ENCODE results near the gene COPS4. TPM values are rescaled to one million over a fixed set of nuclear protein-coding genes. Genes with fewer than 3 reads are reported as not detected.

COPS4 gene
- total RNA-seq, 1 donor from 2014 or later = 92.4 TPM

- H3K27me3 Mint-ChIP-seq (ENCODE audit: insufficient read depth, low read depth) = peaks cover 8% of the 10 kb centered on the region
- no peak for TF ChIP-seq EZH2phosphoT487 (IDR thresholded peaks at IDR 0.05)
- TF ChIP-seq EZH2 (IDR thresholded peaks at IDR 0.05) = no peak
- TF ChIP-seq, protein P1, sequence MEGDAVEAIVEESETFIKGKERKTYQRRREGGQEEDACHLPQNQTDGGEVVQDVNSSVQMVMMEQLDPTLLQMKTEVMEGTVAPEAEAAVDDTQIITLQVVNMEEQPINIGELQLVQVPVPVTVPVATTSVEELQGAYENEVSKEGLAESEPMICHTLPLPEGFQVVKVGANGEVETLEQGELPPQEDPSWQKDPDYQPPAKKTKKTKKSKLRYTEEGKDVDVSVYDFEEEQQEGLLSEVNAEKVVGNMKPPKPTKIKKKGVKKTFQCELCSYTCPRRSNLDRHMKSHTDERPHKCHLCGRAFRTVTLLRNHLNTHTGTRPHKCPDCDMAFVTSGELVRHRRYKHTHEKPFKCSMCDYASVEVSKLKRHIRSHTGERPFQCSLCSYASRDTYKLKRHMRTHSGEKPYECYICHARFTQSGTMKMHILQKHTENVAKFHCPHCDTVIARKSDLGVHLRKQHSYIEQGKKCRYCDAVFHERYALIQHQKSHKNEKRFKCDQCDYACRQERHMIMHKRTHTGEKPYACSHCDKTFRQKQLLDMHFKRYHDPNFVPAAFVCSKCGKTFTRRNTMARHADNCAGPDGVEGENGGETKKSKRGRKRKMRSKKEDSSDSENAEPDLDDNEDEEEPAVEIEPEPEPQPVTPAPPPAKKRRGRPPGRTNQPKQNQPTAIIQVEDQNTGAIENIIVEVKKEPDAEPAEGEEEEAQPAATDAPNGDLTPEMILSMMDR (IDR thresholded peaks at IDR 0.05) = no peak
- Histone ChIP-seq H3K9ac (no peak overlapping the region), H3K9me3 (ENCODE audit: low read depth) (no peaks in the 10 kb centered on the region), H4K20me1 (ENCODE audit: low read depth) (no peaks in the 10 kb centered on the region), H3K4me2 (no peak overlapping the region), H2AFZ (replicated peaks) (no peak overlapping the region), H3K4me3 (no peak overlapping the region), H3K27me3 (peaks cover 8% of the 10 kb centered on the region), H3K36me3 (no peaks in the 10 kb centered on the region), H3F3A (ENCODE audit: low read depth) (no peaks in the 10 kb centered on the region), H3K27ac (no peak overlapping the region), H3K79me2 (ENCODE audit: low read depth) (no peaks in the 10 kb centered on the region), H3K4me1 (no peaks in the 10 kb centered on the region)
- peaks cover 11% of the 10 kb centered on the region for H3K4me1 Mint-ChIP-seq
- no peak overlapping the region for H3K27ac Mint-ChIP-seq
- H3K36me3 Mint-ChIP-seq = no peaks in the 10 kb centered on the region
- no peak overlapping the region for H3K4me3 Mint-ChIP-seq
- no peaks in the 10 kb centered on the region for H3K9me3 Mint-ChIP-seq
- DNase-seq (ENCODE audit: low spot score) = no peak
These were observed 80.0 kb downstream of the COPS4 start for GRCh38 chr4:83115000-83115399.

- H3K27me3 ChIP-seq = peaks cover under 1% of the 10 kb centered on the region
- Mint-ChIP-seq H3K27me3 (ENCODE audit: insufficient read depth, low read depth) (peaks cover 3% of the 10 kb centered on the region), H3K36me3 (no peaks in the 10 kb centered on the region), H3K9me3 (no peaks in the 10 kb centered on the region), H3K27ac (no peak overlapping the region), H3K4me3 (no peak overlapping the region), H3K4me1 (peaks cover 7% of the 10 kb centered on the region)
- no peaks in the 10 kb centered on the region for H4K20me1 ChIP-seq (ENCODE audit: low read depth)
- H2AFZ ChIP-seq (replicated peaks) = no peak overlapping the region
- no peaks in the 10 kb centered on the region for H3K4me1 ChIP-seq
- H3K9ac ChIP-seq = no peak overlapping the region
- no peaks in the 10 kb centered on the region for H3K9me3 ChIP-seq (ENCODE audit: low read depth)
- no peaks in the 10 kb centered on the region for H3F3A ChIP-seq (ENCODE audit: low read depth)
- H3K4me3 ChIP-seq = no peak overlapping the region
- TF ChIP-seq EZH2 (IDR thresholded peaks at IDR 0.05) (no peak), EZH2phosphoT487 (IDR thresholded peaks at IDR 0.05) (no peak)
- TF ChIP-seq, protein P1 (IDR thresholded peaks at IDR 0.05) = no peak
- no peaks in the 10 kb centered on the region for H3K79me2 ChIP-seq (ENCODE audit: low read depth)
- no peaks in the 10 kb centered on the region for H3K36me3 ChIP-seq
- peak; percentile 10 for DNase-seq (ENCODE audit: low spot score)
- H3K4me2 ChIP-seq = no peak overlapping the region
- no peak overlapping the region for H3K27ac ChIP-seq
These were observed 80.8 kb downstream of the COPS4 start for GRCh38 chr4:83115656-83116285.

- no peaks in the 10 kb centered on the region for H3K27me3 Mint-ChIP-seq (ENCODE audit: insufficient read depth, low read depth)
- no peaks in the 10 kb centered on the region for H4K20me1 ChIP-seq (ENCODE audit: low read depth)
- no peaks in the 10 kb centered on the region for H3K36me3 Mint-ChIP-seq
These were observed 83.9 kb downstream of the COPS4 start for GRCh38 chr4:83118869-83119268.

More at GRCh38 chr4:83118869-83119268, 83.9 kb downstream of the COPS4 start:
- no peak overlapping the region for H3K4me2 ChIP-seq
- TF ChIP-seq, protein P1 (IDR thresholded peaks at IDR 0.05) = no peak
- TF ChIP-seq EZH2 (IDR thresholded peaks at IDR 0.05) (no peak), EZH2phosphoT487 (IDR thresholded peaks at IDR 0.05) (no peak)
- H3K27me3 ChIP-seq = no peaks in the 10 kb centered on the region
- no peak overlapping the region for H3K4me3 Mint-ChIP-seq
- peaks cover 9% of the 10 kb centered on the region for H3K9me3 ChIP-seq (ENCODE audit: low read depth)
- no peak overlapping the region for H3K9ac ChIP-seq
- H3K4me1 Mint-ChIP-seq = peaks cover 7% of the 10 kb centered on the region
- no peak overlapping the region for H2AFZ ChIP-seq (replicated peaks)
- no peak overlapping the region for H3K4me3 ChIP-seq
- H3K4me1 ChIP-seq = no peaks in the 10 kb centered on the region
- H3K36me3 ChIP-seq = no peaks in the 10 kb centered on the region
- H3K27ac ChIP-seq = no peak overlapping the region
- no peak overlapping the region for H3K27ac Mint-ChIP-seq
- no peaks in the 10 kb centered on the region for H3F3A ChIP-seq (ENCODE audit: low read depth)
- no peak for DNase-seq (ENCODE audit: low spot score)
- H3K79me2 ChIP-seq (ENCODE audit: low read depth) = no peaks in the 10 kb centered on the region
- peaks cover 5% of the 10 kb centered on the region for H3K9me3 Mint-ChIP-seq

Measured in neural progenitor cell (in vitro differentiated cells).